BLaER1 (cell line): Measurements from ENCODE around the gene ATAD1.

Experiments used
- H3K27ac ChIP-seq: shearing (Covaris generic); formaldehyde crosslinking; 2 replicates; pipeline ENCODE4 v1.8.1; 2022
- H3K27me3 ChIP-seq: shearing (Covaris generic); formaldehyde crosslinking; 2 replicates; pipeline ENCODE4 v1.8.1; 2022
- H3K36me3 ChIP-seq: shearing (Covaris generic); formaldehyde crosslinking; 2 replicates; pipeline ENCODE4 v1.8.1; 2022
- H3K4me1 ChIP-seq: shearing (Covaris generic); formaldehyde crosslinking; 2 replicates; pipeline ENCODE4 v1.8.1; 2022
- H3K4me2 ChIP-seq: shearing (Covaris generic); formaldehyde crosslinking; 2 replicates; pipeline ENCODE4 v1.8.1; 2022
- H3K4me3 ChIP-seq: shearing (Covaris generic); formaldehyde crosslinking; 2 replicates; pipeline ENCODE4 v1.8.1; 2022
- H3K9ac ChIP-seq: shearing (Covaris generic); formaldehyde crosslinking; 2 replicates; pipeline ENCODE4 v1.8.1; 2022
- H3K9me3 ChIP-seq: shearing (Covaris generic); formaldehyde crosslinking; 2 replicates; pipeline ENCODE4 v1.8.1; 2022
- H4K20me1 ChIP-seq: shearing (Covaris generic); formaldehyde crosslinking; 2 replicates; pipeline ENCODE4 v1.8.1; 2022
- Cebpa-rat ChIP-seq: shearing (Covaris generic); IDR thresholded peaks from 2 replicates; pipeline ENCODE4 v1.8.1; 2022

The ATAD1 gene

DNA sequence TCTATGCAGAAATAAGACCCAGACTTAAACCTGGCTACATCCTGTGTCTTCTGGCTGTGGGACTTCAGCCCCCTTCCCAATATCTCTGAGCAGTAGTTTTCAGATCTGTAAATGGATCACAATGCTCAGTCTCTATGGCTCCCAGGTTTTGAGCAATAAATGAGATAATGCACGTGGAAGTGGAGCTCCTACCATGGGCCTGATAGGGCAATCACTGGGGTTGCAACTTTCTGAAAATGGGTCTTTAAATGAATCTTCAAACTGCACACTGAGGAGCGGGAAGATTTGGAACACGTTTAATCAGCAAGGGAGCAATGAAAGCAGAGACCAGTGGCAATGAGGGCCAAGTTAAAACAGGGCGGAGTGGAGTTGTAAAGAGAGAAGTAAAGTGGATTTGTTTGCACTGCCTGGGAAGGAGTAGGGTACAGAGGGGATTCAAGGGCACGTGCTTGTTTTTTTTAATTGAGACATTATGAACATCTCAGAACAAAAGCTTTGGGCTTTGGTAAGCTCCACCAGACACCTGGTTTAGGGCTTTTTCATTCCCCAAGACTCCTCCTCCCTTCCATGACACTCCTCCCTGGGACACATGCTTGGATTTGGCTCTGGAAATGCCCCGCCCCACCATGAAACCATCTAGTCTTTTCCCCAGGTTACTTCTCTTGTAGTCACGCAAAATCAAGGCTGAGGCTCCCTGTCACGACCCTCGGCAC lies 115.6 kb downstream of the ATAD1 start:
- no peak overlapping the region for H3K4me3 ChIP-seq
- no peak overlapping the region for H3K9ac ChIP-seq
- no peaks in the 10 kb centered on the region for H3K27me3 ChIP-seq
- H3K4me1 ChIP-seq = no peaks in the 10 kb centered on the region
- no peaks in the 10 kb centered on the region for H4K20me1 ChIP-seq
- H3K4me2 ChIP-seq = no peak overlapping the region
- H3K36me3 ChIP-seq = no peaks in the 10 kb centered on the region
- no peaks in the 10 kb centered on the region for H3K9me3 ChIP-seq
- no peak for TF ChIP-seq Cebpa-rat
- no peak overlapping the region for H3K27ac ChIP-seq
